ENCODE results near the gene AP1AR.

GRCh38 chr4:112199041-112199440, 32.5 kb upstream of the AP1AR start:
- TF ChIP-seq, protein P1, sequence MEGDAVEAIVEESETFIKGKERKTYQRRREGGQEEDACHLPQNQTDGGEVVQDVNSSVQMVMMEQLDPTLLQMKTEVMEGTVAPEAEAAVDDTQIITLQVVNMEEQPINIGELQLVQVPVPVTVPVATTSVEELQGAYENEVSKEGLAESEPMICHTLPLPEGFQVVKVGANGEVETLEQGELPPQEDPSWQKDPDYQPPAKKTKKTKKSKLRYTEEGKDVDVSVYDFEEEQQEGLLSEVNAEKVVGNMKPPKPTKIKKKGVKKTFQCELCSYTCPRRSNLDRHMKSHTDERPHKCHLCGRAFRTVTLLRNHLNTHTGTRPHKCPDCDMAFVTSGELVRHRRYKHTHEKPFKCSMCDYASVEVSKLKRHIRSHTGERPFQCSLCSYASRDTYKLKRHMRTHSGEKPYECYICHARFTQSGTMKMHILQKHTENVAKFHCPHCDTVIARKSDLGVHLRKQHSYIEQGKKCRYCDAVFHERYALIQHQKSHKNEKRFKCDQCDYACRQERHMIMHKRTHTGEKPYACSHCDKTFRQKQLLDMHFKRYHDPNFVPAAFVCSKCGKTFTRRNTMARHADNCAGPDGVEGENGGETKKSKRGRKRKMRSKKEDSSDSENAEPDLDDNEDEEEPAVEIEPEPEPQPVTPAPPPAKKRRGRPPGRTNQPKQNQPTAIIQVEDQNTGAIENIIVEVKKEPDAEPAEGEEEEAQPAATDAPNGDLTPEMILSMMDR (conservative IDR thresholded peaks at IDR 0.05) = no peak
- no peak for TF ChIP-seq EZH2 (IDR thresholded peaks at IDR 0.05; ENCODE audit: low read depth)

Data from PC-9 (cell line).